Right lobe of liver (tissue), 6 donors: Measurements from ENCODE around the gene CFAP46. TPM values are rescaled to one million over a fixed set of nuclear protein-coding genes. Genes with fewer than 3 reads are reported as not detected.

Source experiments
- ATAC-seq, 4 donors: fragments of 200-7000 bp; cut with Tn5 transposase; one replicate each; pipeline ENCODE4 v1.9.1; 2020; ENCODE audit warnings: mild to moderate bottlenecking in 4 of 4, moderate library complexity in 4 of 4
- DNase-seq, 3 donors: peaks; one replicate each; pipeline ENCODE4 v3.0.0-alpha.2; 2020
- H3K27ac ChIP-seq, 3 donors: fragments of 200-600 bp; one replicate each; pipeline ENCODE4 v1.8.0; 2022
- H3K27me3 ChIP-seq, 2 donors: fragments of 200-600 bp; one replicate each; pipeline ENCODE4 v1.8.0; 2022
- H3K36me3 ChIP-seq, 4 donors: fragments of 200-600 bp; sonication (generic) in 1 of 4; one replicate each; pipeline versions ENCODE4 v1.5.1 to v1.8.0; 2017 to 2022; ENCODE audit warnings: control low read depth in 1 of 4
- H3K4me1 ChIP-seq, 4 donors: fragments of 200-600 bp; sonication (generic) in 1 of 4; one replicate each; pipeline versions ENCODE4 v1.5.1 to v1.8.0; 2017 to 2022; ENCODE audit warnings: control low read depth in 1 of 4
- H3K4me3 ChIP-seq, 3 donors: fragments of 200-600 bp; one replicate each; pipeline ENCODE4 v1.8.0; 2022
- H3K9me3 ChIP-seq, 4 donors: fragments of 200-600 bp; sonication (generic) in 1 of 4; one replicate each; pipeline versions ENCODE4 v1.5.1 to v1.8.0; 2017 to 2022; ENCODE audit warnings: control low read depth in 1 of 4
- CTCF ChIP-seq, 4 donors: fragments of 200-600 bp in 3 of 4; fragments of 450-650 bp in 1 of 4; IDR thresholded peaks; one replicate each; pipeline versions ENCODE4 v1.5.1 to v1.8.0; 2016 to 2022; ENCODE audit warnings: antibody characterized with exemption in 4 of 4, mild to moderate bottlenecking in 2 of 4
- POLR2A ChIP-seq: fragments of 450-650 bp; IDR thresholded peaks from one replicate; pipeline ENCODE4 v1.6.1; 2017; ENCODE audit warnings: antibody characterized with exemption, mild to moderate bottlenecking
- WGBS: methylation state at CpG from one replicate; pipeline ENCODE4 v1.1.6; 2018; ENCODE audit warnings: low coverage, low lambda C conversion rate; ENCODE audit not compliant: insufficient coverage; ENCODE audit errors: missing lambda C conversion rate; 5-methylcytosine and 5-hydroxymethylcytosine counted together
- intact Hi-C, 2 donors: fragments of 100-400 bp; cut with DNase I; formaldehyde crosslinking; loops; one replicate each; pipeline versions ENCODE4 v1.11.2 to v1.14.1; 2022
- total RNA-seq, 6 experiments: library from RNA; depleted of rRNA in 2 of 6; stranded (reverse); fragments of >200 nt in 2 of 6; fragmentation: NEBNext Ultra II Directional in 3 of 6; extraction: Animal tissue kit (Norgen Biotek cat#: 25700) in 3 of 6; gene quantifications; one replicate each; pipeline versions ENCODE4 v1.1.0 to v1.2.4, GENCODE V29; 2016 to 2023
- donor health status: DM: no; HTN: yes; CAD: no.
- donor health status: DM: no; HTN: no; CAD: no.
- donor health status: DM: no; HTN: no; CAD: no.
- donor health status: DM: no; HTN: yes; CAD: no.
- donor health status: DM: no; HTN: yes; CAD: no.

CFAP46 gene
- total RNA-seq, 6 experiments from 2014 or later = 0.16 to 0.67 (median 0.32) TPM

GRCh38 chr10:132761395-132762060 lies 180.8 kb downstream of the CFAP46 start:
- Histone ChIP-seq H3K9me3 (no peaks in the 10 kb centered on the region), H3K27me3 (no peaks in the 10 kb centered on the region), H3K36me3 (no peaks in the 10 kb centered on the region), H3K4me1 (no peaks in the 10 kb centered on the region), H3K4me3 (no peak overlapping the region), H3K27ac (no peak overlapping the region)
- 96% methylated on average over 9 of the region's 11 CpGs for WGBS
- intact Hi-C loops = no loop called here
- TF ChIP-seq CTCF (IDR thresholded peaks at IDR 0.05) (no peak), POLR2A (no peak)
- DNase-seq (no peak), ATAC-seq (no peak)

GRCh38 chr10:132758865-132759264 lies 183.5 kb downstream of the CFAP46 start:
- Histone ChIP-seq H3K4me3 (no peak overlapping the region), H3K9me3 (no peaks in the 10 kb centered on the region), H3K4me1 (no peaks in the 10 kb centered on the region), H3K27me3 (no peaks in the 10 kb centered on the region), H3K36me3 (no peaks in the 10 kb centered on the region), H3K27ac (no peak overlapping the region)
- intact Hi-C loops = no loop called here
- WGBS = 96% methylated on average over 3 of the region's 14 CpGs
- no peak for TF ChIP-seq CTCF (IDR thresholded peaks at IDR 0.05)
- no peak for TF ChIP-seq POLR2A
- DNase-seq (no peak), ATAC-seq (no peak)

Other genes with a start within 250 kb of the CFAP46 start
- gene NKX6-2, start 156.4 kb downstream of the CFAP46 start, total RNA-seq = not detected
- under 1 TPM in 5 of 6 experiments, not detected in 1; 0.10 to 0.46 (median 0.16) TPM for gene ADGRA1, start 145.4 kb upstream of the CFAP46 start, total RNA-seq
- gene KNDC1, start 217.6 kb upstream of the CFAP46 start, total RNA-seq = 10 to 100 TPM in 2 of 6 experiments, 1 to 10 TPM in 3, under 1 TPM in 1; 0.54 to 11.6 (median 8.2) TPM